GM23338 (cell line): ENCODE data around the gene OXCT2.

Experiments used
- CREB1 ChIP-seq: fragments of 250-450 bp; sonication (Bioruptor Pico); IDR thresholded peaks from 2 replicates; pipeline ENCODE4 v1.5.0; 2020; ENCODE audit warnings: low read depth, mild to moderate bottlenecking, moderate library complexity
- EZH2 ChIP-seq: fragments of 200-600 bp; sonication (generic); IDR thresholded peaks from one replicate; pipeline ENCODE4 v1.8.0; 2017; ENCODE audit warnings: antibody characterized with exemption, mild to moderate bottlenecking, low read depth; ENCODE audit not compliant: unreplicated experiment
- EZH2phosphoT487 ChIP-seq: fragments of 200-600 bp; sonication (generic); IDR thresholded peaks from one replicate; pipeline ENCODE4 v1.8.1; 2018; ENCODE audit warnings: antibody characterized with exemption; ENCODE audit not compliant: unreplicated experiment
- JUNB ChIP-seq: IDR thresholded peaks from one replicate; pipeline ENCODE4 v1.6.1; 2016; ENCODE audit warnings: antibody characterized with exemption; ENCODE audit not compliant: unreplicated experiment
- NANOG ChIP-seq: IDR thresholded peaks from 2 replicates; pipeline ENCODE4 v1.6.1; 2016; ENCODE audit warnings: antibody characterized with exemption, borderline replicate concordance
- POLR2AphosphoS5 ChIP-seq: IDR thresholded peaks from 2 replicates; pipeline ENCODE4 v1.6.1; 2016; ENCODE audit warnings: antibody characterized with exemption, low read depth
- STAT1 ChIP-seq: IDR thresholded peaks from one replicate; pipeline ENCODE4 v1.6.1; 2016; ENCODE audit warnings: antibody characterized with exemption; ENCODE audit not compliant: unreplicated experiment
- ZNF331 ChIP-seq: fragments of 250-450 bp; sonication (Bioruptor Pico); IDR thresholded peaks from 2 replicates; pipeline ENCODE4 v1.5.0; 2020; ENCODE audit warnings: low read depth, mild to moderate bottlenecking, moderate library complexity
- TF ChIP-seq, protein P1 (sequence below), 2 experiments: fragments of 200-600 bp in 1 of 2; sonication (generic) in 1 of 2; conservative IDR thresholded peaks; 2 replicates each; pipeline versions ENCODE4 v1.5.1 to v1.6.1; 2016 to 2017; ENCODE audit warnings: antibody characterized with exemption in 2 of 2, low read depth in 2 of 2, mild to moderate bottlenecking in 2 of 2, moderate library complexity in 1 of 2
- TF ChIP-seq, protein P2 (sequence below): fragments of 250-450 bp; sonication (Bioruptor Pico); IDR thresholded peaks from 2 replicates; pipeline ENCODE4 v1.5.0; 2020; ENCODE audit warnings: mild to moderate bottlenecking, moderate library complexity
- TF ChIP-seq, protein P3 (sequence below): IDR thresholded peaks from one replicate; pipeline ENCODE4 v1.6.1; 2018; ENCODE audit warnings: antibody characterized with exemption; ENCODE audit not compliant: unreplicated experiment

DNA sequence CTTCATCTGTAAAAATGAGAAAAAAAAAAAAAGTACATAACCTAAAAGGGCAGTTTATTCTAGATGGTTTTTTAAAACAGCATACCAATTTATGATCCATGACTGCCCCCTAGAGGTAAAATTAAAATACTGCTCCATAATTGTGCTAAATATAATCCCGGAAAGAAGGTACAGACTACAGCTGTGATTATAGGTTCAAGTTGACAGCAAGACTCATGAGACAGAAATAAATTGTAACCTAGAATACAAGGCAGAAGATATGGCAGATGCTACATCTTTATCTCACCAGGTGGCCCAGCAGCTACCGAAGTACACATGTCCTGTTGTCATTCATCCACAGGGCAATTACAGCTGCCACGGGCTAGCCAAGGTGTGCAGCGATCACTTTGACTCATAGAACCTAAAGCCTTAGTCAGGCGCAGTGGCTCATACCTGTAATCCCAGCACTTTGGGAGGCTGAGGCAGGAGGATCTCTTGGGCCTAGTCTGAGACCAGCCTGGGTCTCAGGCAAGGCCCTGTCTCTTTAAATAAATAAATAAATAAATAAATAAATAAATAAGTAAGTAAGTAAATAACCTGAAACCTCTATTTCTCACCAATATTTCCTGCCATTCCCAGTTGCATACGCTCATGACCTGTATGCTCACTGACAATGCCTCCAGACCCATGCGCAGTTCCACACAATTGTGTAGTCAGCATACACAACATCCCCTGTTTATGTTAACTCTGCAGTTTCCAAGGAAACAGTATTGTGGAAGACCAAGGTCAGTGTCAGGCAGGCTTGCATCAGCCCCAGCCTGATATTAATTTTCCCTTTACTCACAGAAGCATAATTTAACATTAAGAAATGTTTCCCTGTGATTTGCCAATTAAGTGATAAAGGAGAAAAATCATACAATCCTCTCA, 50.8 kb downstream of the OXCT2 start:
- TF ChIP-seq, protein P1, sequence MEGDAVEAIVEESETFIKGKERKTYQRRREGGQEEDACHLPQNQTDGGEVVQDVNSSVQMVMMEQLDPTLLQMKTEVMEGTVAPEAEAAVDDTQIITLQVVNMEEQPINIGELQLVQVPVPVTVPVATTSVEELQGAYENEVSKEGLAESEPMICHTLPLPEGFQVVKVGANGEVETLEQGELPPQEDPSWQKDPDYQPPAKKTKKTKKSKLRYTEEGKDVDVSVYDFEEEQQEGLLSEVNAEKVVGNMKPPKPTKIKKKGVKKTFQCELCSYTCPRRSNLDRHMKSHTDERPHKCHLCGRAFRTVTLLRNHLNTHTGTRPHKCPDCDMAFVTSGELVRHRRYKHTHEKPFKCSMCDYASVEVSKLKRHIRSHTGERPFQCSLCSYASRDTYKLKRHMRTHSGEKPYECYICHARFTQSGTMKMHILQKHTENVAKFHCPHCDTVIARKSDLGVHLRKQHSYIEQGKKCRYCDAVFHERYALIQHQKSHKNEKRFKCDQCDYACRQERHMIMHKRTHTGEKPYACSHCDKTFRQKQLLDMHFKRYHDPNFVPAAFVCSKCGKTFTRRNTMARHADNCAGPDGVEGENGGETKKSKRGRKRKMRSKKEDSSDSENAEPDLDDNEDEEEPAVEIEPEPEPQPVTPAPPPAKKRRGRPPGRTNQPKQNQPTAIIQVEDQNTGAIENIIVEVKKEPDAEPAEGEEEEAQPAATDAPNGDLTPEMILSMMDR (conservative IDR thresholded peaks at IDR 0.05; ENCODE audit: low read depth in 2 of 2): peak; percentile 52 to 88
- TF ChIP-seq, protein P2, sequence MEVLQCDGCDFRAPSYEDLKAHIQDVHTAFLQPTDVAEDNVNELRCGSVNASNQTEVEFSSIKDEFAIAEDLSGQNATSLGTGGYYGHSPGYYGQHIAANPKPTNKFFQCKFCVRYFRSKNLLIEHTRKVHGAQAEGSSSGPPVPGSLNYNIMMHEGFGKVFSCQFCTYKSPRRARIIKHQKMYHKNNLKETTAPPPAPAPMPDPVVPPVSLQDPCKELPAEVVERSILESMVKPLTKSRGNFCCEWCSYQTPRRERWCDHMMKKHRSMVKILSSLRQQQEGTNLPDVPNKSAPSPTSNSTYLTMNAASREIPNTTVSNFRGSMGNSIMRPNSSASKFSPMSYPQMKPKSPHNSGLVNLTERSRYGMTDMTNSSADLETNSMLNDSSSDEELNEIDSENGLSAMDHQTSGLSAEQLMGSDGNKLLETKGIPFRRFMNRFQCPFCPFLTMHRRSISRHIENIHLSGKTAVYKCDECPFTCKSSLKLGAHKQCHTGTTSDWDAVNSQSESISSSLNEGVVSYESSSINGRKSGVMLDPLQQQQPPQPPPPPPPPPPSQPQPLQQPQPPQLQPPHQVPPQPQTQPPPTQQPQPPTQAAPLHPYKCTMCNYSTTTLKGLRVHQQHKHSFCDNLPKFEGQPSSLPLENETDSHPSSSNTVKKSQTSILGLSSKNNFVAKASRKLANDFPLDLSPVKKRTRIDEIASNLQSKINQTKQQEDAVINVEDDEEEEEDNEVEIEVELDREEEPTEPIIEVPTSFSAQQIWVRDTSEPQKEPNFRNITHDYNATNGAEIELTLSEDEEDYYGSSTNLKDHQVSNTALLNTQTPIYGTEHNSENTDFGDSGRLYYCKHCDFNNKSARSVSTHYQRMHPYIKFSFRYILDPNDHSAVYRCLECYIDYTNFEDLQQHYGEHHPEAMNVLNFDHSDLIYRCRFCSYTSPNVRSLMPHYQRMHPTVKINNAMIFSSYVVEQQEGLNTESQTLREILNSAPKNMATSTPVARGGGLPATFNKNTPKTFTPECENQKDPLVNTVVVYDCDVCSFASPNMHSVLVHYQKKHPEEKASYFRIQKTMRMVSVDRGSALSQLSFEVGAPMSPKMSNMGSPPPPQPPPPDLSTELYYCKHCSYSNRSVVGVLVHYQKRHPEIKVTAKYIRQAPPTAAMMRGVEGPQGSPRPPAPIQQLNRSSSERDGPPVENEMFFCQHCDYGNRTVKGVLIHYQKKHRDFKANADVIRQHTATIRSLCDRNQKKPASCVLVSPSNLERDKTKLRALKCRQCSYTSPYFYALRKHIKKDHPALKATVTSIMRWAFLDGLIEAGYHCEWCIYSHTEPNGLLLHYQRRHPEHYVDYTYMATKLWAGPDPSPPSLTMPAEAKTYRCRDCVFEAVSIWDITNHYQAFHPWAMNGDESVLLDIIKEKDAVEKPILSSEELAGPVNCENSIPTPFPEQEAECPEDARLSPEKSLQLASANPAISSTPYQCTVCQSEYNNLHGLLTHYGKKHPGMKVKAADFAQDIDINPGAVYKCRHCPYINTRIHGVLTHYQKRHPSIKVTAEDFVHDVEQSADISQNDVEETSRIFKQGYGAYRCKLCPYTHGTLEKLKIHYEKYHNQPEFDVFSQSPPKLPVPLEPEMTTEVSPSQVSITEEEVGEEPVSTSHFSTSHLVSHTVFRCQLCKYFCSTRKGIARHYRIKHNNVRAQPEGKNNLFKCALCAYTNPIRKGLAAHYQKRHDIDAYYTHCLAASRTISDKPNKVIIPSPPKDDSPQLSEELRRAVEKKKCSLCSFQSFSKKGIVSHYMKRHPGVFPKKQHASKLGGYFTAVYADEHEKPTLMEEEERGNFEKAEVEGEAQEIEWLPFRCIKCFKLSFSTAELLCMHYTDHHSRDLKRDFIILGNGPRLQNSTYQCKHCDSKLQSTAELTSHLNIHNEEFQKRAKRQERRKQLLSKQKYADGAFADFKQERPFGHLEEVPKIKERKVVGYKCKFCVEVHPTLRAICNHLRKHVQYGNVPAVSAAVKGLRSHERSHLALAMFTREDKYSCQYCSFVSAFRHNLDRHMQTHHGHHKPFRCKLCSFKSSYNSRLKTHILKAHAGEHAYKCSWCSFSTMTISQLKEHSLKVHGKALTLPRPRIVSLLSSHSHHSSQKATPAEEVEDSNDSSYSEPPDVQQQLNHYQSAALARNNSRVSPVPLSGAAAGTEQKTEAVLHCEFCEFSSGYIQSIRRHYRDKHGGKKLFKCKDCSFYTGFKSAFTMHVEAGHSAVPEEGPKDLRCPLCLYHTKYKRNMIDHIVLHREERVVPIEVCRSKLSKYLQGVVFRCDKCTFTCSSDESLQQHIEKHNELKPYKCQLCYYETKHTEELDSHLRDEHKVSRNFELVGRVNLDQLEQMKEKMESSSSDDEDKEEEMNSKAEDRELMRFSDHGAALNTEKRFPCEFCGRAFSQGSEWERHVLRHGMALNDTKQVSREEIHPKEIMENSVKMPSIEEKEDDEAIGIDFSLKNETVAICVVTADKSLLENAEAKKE (CRISPR knock-in tag): no peak
- TF ChIP-seq, protein P3, sequence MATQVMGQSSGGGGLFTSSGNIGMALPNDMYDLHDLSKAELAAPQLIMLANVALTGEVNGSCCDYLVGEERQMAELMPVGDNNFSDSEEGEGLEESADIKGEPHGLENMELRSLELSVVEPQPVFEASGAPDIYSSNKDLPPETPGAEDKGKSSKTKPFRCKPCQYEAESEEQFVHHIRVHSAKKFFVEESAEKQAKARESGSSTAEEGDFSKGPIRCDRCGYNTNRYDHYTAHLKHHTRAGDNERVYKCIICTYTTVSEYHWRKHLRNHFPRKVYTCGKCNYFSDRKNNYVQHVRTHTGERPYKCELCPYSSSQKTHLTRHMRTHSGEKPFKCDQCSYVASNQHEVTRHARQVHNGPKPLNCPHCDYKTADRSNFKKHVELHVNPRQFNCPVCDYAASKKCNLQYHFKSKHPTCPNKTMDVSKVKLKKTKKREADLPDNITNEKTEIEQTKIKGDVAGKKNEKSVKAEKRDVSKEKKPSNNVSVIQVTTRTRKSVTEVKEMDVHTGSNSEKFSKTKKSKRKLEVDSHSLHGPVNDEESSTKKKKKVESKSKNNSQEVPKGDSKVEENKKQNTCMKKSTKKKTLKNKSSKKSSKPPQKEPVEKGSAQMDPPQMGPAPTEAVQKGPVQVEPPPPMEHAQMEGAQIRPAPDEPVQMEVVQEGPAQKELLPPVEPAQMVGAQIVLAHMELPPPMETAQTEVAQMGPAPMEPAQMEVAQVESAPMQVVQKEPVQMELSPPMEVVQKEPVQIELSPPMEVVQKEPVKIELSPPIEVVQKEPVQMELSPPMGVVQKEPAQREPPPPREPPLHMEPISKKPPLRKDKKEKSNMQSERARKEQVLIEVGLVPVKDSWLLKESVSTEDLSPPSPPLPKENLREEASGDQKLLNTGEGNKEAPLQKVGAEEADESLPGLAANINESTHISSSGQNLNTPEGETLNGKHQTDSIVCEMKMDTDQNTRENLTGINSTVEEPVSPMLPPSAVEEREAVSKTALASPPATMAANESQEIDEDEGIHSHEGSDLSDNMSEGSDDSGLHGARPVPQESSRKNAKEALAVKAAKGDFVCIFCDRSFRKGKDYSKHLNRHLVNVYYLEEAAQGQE: no peak
- TF ChIP-seq POLR2AphosphoS5 (no peak), EZH2phosphoT487 (no peak), EZH2 (no peak), ZNF331 (CRISPR knock-in tag) (no peak), JUNB (no peak), CREB1 (no peak), STAT1 (no peak), NANOG (no peak)
